Activated CD4-positive, alpha-beta T cell treated with anti-CD3 and anti-CD28 coated beads, Interleukin-2, amount 10 ng/mL, durations not matched to agents 7 days and 5 days (primary cell): Measurements from ENCODE around the gene JOSD2. TPM values are rescaled to one million over a fixed set of nuclear protein-coding genes. Genes with fewer than 3 reads are reported as not detected.
"Not testable (repeated sequence)": the region's sequence is repeated elsewhere in the genome, so short reads cannot be mapped to it uniquely, and the experiment has no call there.

Source experiments
- CTCF ChIA-PET: fragments of 350-600 bp; sonication (Branson Sonifier 250); formaldehyde crosslinking; loops from one replicate; lab custom pipeline; 2021; ENCODE audit warnings: antibody characterized with exemption; lab: Charles Lee
- POLR2A ChIA-PET: fragments of 350-600 bp; sonication (Branson Sonifier 250); formaldehyde crosslinking; loops from one replicate; lab custom pipeline; 2021; ENCODE audit warnings: antibody characterized with exemption; lab: Charles Lee
- DNase-seq: peaks from one replicate; pipeline ENCODE4 v3.0.0-alpha.2; 2020
- H3K27ac Mint-ChIP-seq: one replicate; pipeline ENCODE4 v1.8.0; 2021; ENCODE audit warnings: mild to moderate bottlenecking, moderate library complexity, mixed read lengths
- H3K27me3 Mint-ChIP-seq: one replicate; pipeline ENCODE4 v1.8.0; 2021; ENCODE audit warnings: mixed read lengths
- H3K36me3 Mint-ChIP-seq: one replicate; pipeline ENCODE4 v1.8.0; 2021; ENCODE audit warnings: low read depth, mixed read lengths
- H3K4me1 Mint-ChIP-seq: one replicate; pipeline ENCODE4 v1.8.0; 2021; ENCODE audit warnings: mixed read lengths
- H3K4me3 Mint-ChIP-seq: one replicate; pipeline ENCODE4 v1.8.0; 2021; ENCODE audit warnings: mild to moderate bottlenecking, moderate library complexity, mixed read lengths
- H3K9me3 Mint-ChIP-seq: one replicate; pipeline ENCODE4 v1.8.0; 2021; ENCODE audit warnings: mixed read lengths
- total RNA-seq, 2 experiments: library from RNA; stranded (reverse); gene quantifications; one replicate each; pipeline ENCODE4 v1.2.3, GENCODE V29; 2021

JOSD2 gene
- total RNA-seq, 2 experiments from 2014 or later, result 35.7 to 42.0 TPM

DNA sequence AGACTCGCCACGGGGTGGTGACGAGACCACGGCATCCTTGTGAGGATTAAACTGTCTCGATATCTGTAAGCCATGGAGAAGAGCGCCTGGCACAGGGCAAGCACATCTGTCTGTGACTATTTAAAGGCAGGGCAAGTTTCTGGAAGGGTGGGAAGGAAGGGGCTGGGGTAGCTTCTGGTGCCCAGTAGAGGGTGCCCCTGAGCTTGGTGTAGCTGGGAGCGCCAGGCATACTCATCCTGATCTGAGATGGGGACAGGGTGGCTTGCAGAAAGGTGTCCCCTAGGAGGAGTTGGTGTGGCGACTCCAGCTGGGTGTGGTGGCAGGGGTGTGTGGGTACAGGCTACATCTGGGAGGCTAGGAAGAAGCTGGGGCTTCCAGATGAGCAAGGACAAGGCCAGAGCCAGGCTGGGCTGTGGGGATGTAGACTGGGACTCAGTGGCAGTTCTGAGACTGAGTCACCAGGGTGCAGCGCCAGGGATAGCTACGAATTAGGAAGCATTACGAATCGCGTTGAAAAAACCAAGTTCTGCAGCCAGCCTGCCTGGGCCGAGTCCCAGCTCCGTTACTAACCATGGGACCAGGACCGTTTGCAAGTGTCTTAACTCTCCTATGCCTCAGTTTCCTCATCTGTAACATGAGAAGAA lies 25.8 kb upstream of the JOSD2 start:
- ChIA-PET POLR2A (no interaction called here), CTCF (interaction anchor here (1.4 to 3.1 kb wide), 2 partner anchors 18 to 19 kb away, joined by 3 to 14 read pairs; no protein-coding TSS in a partner anchor)
- Mint-ChIP-seq H3K4me3 (no peak overlapping the region), H3K27me3 (peaks cover 5% of the 10 kb centered on the region), H3K9me3 (peaks cover 5% of the 10 kb centered on the region), H3K36me3 (no peaks in the 10 kb centered on the region), H3K4me1 (no peaks in the 10 kb centered on the region), H3K27ac (no peak overlapping the region)
- DNase-seq, result no peak

DNA sequence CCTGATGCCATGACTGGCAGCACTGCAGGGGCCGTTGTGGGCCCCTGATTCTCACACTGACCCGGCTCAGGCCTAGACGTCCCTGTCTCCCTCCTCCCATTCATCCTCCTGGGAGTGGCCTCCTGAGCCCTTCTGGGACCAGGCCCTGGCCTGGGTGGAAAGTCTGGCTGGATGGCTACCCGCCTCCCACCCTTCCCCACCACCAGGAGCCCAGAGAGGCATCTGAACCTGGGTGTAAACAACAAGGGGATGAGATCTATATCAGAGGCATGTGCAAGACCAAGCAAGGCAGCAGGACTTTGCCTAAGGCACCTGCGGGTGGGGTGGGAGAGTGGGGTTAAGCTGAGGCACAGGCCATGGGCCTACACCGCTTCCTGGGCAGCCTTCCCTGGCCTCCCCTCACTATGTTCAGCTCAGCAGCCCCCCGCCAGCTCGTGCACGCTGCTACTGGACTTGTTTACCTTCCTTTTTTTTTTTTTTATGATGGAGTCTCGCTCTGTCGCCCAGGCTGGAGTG lies 24.7 kb upstream of the JOSD2 start:
- Mint-ChIP-seq H3K27ac (no peak overlapping the region), H3K4me3 (no peak overlapping the region), H3K27me3 (peaks cover 5% of the 10 kb centered on the region), H3K4me1 (no peaks in the 10 kb centered on the region), H3K9me3 (peaks cover 5% of the 10 kb centered on the region), H3K36me3 (no peaks in the 10 kb centered on the region)
- ChIA-PET POLR2A (no interaction called here), CTCF (interaction anchor here (0.6 to 1.4 kb wide), 2 partner anchors 17 to 269 kb away, joined by 3 read pairs; no protein-coding TSS in a partner anchor)
- no peak for DNase-seq

DNA sequence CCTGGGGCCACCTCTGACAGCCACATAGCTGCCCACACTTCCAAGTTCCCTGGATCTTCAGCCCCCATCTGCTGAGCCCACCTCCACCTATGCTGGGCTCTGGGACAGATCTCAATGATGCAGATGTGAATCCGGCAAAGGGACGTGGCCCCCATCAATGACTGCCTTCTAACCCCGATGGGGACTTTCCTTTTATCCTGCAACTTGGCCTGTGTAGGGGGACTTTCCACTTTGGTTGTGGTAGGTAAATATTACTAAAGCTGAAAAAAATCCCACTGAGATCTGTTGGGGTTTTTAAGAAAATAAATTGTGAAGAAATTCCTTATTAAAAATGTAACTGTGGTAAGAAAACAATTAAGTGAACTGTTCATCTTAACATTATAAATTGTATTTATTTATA lies 23.5 kb upstream of the JOSD2 start:
- Mint-ChIP-seq H3K4me1 (no peaks in the 10 kb centered on the region), H3K36me3 (no peaks in the 10 kb centered on the region), H3K4me3 (no peak overlapping the region), H3K27me3 (peaks cover 5% of the 10 kb centered on the region), H3K27ac (no peak overlapping the region), H3K9me3 (peaks cover 5% of the 10 kb centered on the region)
- DNase-seq, result no peak
- ChIA-PET POLR2A (no interaction called here), CTCF (no interaction called here)

DNA sequence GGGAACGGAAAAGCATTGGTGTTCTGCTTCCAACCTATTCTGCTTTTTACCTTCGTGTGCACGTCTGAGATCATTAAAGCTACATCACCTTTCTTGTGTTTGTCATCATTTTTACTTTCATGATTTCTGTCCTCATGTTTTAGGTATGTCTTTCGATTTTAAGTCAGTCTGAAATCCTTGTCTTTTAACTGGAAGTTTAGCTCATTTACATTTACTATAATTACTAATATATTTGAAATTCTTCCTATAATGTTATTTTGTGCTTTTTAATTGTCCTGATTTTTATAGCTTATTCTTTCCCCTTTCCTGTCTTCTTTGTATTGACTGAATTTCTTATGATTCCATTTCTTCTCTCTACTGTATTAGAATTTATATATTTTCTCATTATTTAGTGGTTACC lies 22.0 kb upstream of the JOSD2 start:
- ChIA-PET CTCF (interaction anchor here (1.6 kb wide), 1 partner anchor 54 kb away, joined by 4 read pairs; no protein-coding TSS in a partner anchor), POLR2A (no interaction called here)
- Mint-ChIP-seq H3K4me1 (no peaks in the 10 kb centered on the region), H3K9me3 (peaks cover 5% of the 10 kb centered on the region), H3K4me3 (no peak overlapping the region), H3K36me3 (no peaks in the 10 kb centered on the region), H3K27ac (no peak overlapping the region), H3K27me3 (peaks cover 5% of the 10 kb centered on the region)
- DNase-seq, result no peak

DNA sequence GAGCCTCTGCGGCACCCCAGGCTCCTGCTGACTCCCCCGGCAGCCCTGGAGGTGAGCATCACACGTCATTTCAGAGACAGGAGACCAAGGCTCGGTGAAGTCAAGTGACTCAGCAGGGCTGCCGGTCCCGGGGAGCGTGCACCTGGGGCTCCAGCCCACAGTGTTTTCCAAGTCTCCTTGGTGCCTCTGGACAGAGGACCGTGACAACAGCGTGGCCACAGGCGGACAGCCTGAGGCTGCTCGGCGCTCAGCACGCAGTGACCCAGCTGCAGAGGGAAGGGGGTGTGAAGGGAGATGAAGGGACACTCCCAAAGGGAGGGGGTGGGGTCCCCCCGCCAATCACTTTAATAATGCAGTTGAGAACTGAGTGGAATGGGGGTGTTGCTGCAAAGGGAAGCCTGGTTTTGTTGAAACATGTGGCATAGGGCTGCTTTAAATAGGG lies 20.2 kb upstream of the JOSD2 start:
- CTCF ChIA-PET, result no interaction called here
- H3K36me3 Mint-ChIP-seq, result no peaks in the 10 kb centered on the region

DNA sequence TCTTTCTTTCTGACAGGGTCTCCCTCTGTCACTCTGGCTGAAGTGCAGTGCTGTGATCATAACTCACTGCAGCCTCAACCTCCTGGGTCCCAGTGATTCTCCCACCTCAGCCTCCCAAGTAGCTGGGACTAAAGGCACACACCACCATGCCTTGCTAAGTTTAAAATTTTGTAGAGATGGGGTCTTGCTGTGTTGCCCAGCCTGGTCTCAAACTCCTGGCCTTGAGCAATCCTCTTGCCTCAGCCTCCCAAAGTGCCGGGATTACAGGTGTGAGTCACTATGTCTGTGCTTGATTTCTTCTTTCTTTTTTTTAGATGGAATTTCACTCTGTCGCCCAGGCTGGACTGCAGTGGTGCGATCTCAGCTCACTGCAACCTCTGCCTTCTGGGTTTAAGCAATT lies 17.1 kb upstream of the JOSD2 start:
- H3K27ac Mint-ChIP-seq, H3K9me3 Mint-ChIP-seq, DNase-seq, H3K4me3 Mint-ChIP-seq, H3K27me3 Mint-ChIP-seq, H3K36me3 Mint-ChIP-seq, CTCF ChIA-PET, H3K4me1 Mint-ChIP-seq, POLR2A ChIA-PET: not testable (repeated sequence)

More for the DNA sequence above, 20.2 kb upstream of the JOSD2 start:
- H3K27ac Mint-ChIP-seq, result no peak overlapping the region
- H3K27me3 Mint-ChIP-seq, result peaks cover 5% of the 10 kb centered on the region
- no peak overlapping the region for H3K4me3 Mint-ChIP-seq
- no peaks in the 10 kb centered on the region for H3K4me1 Mint-ChIP-seq
- DNase-seq, result no peak
- H3K9me3 Mint-ChIP-seq, result peaks cover 5% of the 10 kb centered on the region
- POLR2A ChIA-PET, result no interaction called here

DNA sequence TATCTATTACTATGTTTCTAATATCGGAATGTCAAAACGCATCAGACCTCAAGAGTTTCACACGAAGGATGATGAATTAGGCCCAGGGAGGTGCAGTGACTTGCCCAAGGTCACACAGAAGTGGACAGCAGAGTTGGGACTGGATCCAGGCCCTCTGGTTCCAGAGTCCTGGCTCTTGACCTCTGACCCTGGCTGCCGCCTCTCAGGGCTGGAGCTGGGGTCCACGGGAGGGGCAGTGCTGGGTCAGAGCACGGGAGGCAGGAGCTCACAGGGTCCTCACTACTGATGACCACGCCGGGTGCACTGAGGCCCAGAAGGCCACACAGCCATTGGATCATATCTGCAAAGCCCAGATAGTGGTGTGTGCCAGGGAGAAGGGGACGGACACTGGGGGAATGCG lies 11.9 kb upstream of the JOSD2 start:
- Mint-ChIP-seq H3K27me3 (no peaks in the 10 kb centered on the region), H3K27ac (no peak overlapping the region), H3K9me3 (no peaks in the 10 kb centered on the region), H3K4me3 (no peak overlapping the region), H3K4me1 (no peaks in the 10 kb centered on the region), H3K36me3 (no peaks in the 10 kb centered on the region)
- CTCF ChIA-PET, result interaction anchor here (0.5 to 1.2 kb wide), 2 partner anchors 18 to 26 kb away, joined by 3 to 4 read pairs; no protein-coding TSS in a partner anchor
- DNase-seq, result no peak
- POLR2A ChIA-PET, result no interaction called here

DNA sequence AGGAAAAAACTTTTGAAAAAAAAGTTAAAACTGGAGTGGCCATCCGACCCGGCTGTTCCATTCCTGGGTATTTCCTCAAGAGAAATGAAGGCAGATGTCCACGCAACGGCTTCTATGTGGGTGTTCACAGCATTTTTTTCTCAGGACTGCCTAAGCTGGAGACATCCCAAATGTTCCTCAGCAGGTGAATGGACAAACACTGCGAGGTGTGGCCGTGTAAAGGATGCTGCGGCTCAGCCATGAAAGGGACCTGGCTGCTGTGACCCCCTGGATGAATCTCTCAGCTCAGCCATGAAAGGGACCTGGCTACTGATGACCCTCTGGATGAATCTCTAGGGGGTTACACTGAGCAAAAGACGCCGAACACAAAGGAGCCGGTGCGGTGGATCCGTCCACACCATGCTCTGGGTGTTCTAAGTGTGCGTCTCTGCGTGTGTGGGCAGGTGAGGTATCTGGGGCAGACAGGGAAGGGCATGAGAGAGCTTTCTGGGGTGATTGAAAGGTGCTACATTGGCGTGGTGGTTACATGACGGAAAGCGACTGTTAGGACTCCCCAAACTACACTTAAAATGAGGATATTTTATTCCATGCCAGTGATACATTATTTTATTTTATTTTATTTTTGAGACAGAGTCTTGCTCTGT lies 10.0 kb upstream of the JOSD2 start:
- no peak overlapping the region for H3K4me3 Mint-ChIP-seq
- no peak for DNase-seq
- H3K27me3 Mint-ChIP-seq, result no peaks in the 10 kb centered on the region
- CTCF ChIA-PET, result interaction anchor here (0.7 kb wide), 1 partner anchor 857 kb away, joined by 3 read pairs; no protein-coding TSS in a partner anchor
- H3K36me3 Mint-ChIP-seq, result no peaks in the 10 kb centered on the region
- no peaks in the 10 kb centered on the region for H3K4me1 Mint-ChIP-seq
- POLR2A ChIA-PET, result no interaction called here
- no peaks in the 10 kb centered on the region for H3K9me3 Mint-ChIP-seq
- H3K27ac Mint-ChIP-seq, result no peak overlapping the region

DNA sequence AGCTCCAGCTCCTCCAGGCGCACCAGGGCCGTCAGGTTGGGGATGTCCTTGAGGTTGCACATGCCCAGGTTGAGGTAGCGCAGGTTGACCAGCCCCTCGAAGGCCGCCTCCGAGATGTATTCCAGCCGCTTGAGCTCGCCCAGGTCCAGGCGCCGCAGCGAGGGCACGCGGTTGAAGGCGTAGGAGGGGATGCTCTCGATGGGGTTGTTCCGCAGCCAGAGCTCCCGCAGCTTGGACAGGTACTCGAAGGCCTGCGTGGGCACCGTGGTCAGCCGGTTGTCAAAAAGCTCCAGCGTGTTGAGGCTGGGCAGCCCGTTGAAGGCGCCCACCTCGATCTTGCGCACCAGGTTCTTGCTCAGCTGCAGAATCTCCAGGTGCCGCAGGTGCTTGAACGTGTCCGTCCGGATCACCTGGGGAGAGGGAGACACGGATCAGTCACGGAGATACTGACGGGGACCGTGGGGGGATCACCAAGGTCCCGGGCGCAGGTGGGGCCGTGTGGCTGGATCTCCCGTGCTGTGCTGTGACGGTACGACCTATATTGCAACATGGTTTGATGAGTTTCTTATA lies 8.1 kb upstream of the JOSD2 start:
- Mint-ChIP-seq H3K4me1 (no peaks in the 10 kb centered on the region), H3K27me3 (peaks cover 2% of the 10 kb centered on the region), H3K4me3 (no peak overlapping the region), H3K9me3 (no peaks in the 10 kb centered on the region), H3K36me3 (no peaks in the 10 kb centered on the region), H3K27ac (no peak overlapping the region)
- ChIA-PET POLR2A (no interaction called here), CTCF (interaction anchor here (1.4 to 1.5 kb wide), 2 partner anchors 17 to 36 kb away, joined by 3 to 5 read pairs; no protein-coding TSS in a partner anchor)
- DNase-seq, result no peak

DNA sequence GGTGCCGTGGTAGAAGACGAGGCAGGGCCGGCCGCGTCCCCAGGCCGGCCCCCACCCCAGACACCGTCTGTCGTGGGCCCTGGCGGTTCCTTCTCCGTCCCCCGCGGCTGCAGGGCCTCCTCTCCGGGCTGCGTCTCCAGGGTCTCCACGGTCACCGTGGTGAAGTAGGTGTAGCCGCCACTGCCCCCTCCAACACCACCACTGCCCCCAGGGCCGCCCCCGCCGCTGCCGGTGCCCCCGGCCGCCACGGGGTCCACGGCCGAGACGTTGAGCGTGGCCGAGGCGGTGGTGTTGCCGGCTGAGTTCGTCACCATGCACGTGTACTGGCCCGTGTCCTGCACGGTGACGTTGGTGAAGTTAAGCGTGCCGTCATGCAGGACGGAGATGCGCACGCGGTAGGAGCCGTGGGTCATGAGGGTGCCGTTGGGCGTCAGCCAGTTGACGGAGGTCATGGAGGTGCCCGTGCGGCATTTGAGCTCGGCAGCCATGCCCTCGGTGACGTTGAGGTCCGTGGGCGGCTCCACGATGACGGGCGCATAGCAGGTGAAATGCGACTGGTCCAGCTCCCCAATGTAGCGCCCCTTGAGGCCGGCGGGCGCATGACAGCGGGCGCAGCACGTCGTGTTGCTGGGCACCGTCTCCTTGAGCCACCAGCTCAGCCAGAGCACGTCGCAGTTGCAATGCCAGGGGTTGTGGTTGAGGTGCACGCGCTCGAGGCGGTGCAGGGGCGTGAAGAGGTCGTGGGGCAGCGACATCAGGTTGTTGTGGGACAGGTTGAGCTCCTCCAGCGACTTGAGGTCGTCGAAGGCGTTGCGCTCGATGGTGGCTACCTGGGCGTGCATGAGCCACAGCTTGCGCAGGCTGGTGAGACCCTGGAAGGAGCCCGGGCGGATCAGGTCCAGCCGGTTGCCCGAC lies 7.4 kb upstream of the JOSD2 start:
- no peaks in the 10 kb centered on the region for H3K9me3 Mint-ChIP-seq
- CTCF ChIA-PET, result interaction anchor here (1.4 to 1.5 kb wide), 2 partner anchors 18 to 37 kb away, joined by 3 to 5 read pairs; no protein-coding TSS in a partner anchor
- H3K4me1 Mint-ChIP-seq, result no peaks in the 10 kb centered on the region
- no peaks in the 10 kb centered on the region for H3K36me3 Mint-ChIP-seq
- no peak overlapping the region for H3K4me3 Mint-ChIP-seq
- POLR2A ChIA-PET, result no interaction called here
- peaks cover 2% of the 10 kb centered on the region for H3K27me3 Mint-ChIP-seq
- H3K27ac Mint-ChIP-seq, result no peak overlapping the region
- no peak for DNase-seq

DNA sequence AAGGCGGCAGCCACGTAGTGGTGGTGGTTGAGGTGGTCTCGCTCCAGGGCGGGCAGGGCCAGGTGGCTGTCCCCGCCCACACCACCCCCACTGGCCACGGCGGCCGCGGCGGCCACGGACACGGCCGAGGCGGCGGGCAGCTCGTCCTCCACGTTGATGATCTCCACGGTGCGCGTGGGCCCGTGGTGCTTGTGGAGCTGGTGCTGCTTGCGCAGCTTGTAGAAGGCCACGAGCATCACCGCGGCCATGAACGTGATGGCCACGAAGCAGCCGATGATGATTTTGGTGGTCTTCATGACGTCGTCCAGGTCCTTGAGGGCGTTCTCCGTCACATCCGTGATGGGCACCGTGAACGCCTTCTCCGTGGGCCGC lies 6.7 kb upstream of the JOSD2 start:
- Mint-ChIP-seq H3K27ac (no peak overlapping the region), H3K4me1 (no peaks in the 10 kb centered on the region), H3K4me3 (no peak overlapping the region), H3K36me3 (no peaks in the 10 kb centered on the region), H3K27me3 (peaks cover 2% of the 10 kb centered on the region), H3K9me3 (no peaks in the 10 kb centered on the region)
- ChIA-PET POLR2A (no interaction called here), CTCF (interaction anchor here (1.4 kb wide), 1 partner anchor 38 kb away, joined by 5 read pairs; no protein-coding TSS in a partner anchor)
- DNase-seq, result no peak

DNA sequence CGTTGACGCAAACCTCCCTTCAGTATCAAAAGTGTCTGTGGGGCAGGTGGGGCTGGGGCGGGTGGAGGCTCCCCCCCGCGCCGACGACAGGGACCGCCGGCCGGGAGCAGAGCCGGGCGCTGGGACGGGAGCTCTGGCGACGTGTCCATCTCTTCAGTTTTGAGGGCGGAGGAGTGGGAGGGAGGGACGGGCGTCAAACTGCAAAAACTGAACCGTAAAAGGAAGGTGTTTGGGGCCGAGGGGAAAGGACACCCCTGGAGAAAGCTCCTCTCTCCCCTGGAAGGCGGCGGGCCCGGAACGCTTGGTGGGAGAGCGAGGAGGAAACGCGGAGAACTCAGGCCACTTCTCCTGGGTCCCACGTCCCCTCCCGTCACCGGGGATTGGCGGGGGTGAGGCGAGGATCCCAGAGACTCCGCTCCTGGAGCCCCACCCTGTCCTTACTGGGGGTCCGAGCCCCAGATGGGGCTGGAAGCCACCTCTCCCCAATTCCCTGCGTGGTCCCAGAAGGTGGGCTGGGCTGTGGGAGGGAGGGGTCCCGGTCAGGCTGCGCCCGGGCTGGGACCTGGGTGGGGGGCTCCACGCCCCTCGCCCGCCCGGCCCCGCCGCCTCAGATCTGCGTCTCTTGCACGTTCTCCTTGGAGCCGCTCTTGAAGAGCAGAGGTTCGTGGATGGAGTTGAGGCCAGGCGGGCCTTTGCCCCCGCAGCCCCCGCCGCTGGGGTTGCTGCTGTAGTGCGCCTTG lies 6.1 kb upstream of the JOSD2 start:
- no peaks in the 10 kb centered on the region for H3K36me3 Mint-ChIP-seq
- DNase-seq, result no peak
- no peak overlapping the region for H3K4me3 Mint-ChIP-seq
- H3K27ac Mint-ChIP-seq, result no peak overlapping the region
- H3K27me3 Mint-ChIP-seq, result peaks cover 2% of the 10 kb centered on the region
- CTCF ChIA-PET, result no interaction called here
- no peaks in the 10 kb centered on the region for H3K9me3 Mint-ChIP-seq
- no peaks in the 10 kb centered on the region for H3K4me1 Mint-ChIP-seq
- POLR2A ChIA-PET, result no interaction called here
